Measurements from ENCODE around the gene S100P.

DNA sequence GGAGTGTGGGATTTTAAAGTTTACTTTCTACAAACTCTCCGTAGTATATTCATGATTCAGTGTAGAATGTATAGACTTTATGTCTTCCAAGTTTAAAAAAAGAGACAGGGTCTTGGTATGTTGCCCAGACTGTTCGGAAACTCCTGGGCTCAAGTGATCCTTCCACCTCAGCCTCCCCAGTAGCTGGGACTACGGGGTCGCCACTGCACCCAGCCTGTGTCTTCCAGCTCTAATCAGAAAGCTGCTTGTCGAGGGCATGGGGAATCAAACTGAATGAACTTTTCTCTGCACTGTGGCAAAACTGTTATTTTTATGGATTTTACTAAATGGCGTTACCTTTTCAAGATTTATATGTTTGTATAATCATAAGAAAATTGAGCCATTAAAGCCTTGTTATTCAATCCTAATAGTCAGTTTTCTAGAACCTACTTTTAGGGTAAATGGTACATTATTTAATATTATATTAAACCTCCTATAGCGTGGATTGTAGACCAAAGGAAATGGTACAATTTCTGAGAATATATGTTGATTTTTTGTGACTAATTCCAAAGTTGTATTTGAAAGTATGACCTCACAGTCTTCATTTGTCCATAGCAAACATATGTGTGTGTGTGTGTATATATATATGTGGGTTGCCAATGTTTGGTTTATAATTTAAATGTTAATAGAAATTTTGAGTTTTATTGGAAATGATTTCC lies 23.4 kb downstream of the S100P start:
- TF ChIP-seq, protein P1, sequence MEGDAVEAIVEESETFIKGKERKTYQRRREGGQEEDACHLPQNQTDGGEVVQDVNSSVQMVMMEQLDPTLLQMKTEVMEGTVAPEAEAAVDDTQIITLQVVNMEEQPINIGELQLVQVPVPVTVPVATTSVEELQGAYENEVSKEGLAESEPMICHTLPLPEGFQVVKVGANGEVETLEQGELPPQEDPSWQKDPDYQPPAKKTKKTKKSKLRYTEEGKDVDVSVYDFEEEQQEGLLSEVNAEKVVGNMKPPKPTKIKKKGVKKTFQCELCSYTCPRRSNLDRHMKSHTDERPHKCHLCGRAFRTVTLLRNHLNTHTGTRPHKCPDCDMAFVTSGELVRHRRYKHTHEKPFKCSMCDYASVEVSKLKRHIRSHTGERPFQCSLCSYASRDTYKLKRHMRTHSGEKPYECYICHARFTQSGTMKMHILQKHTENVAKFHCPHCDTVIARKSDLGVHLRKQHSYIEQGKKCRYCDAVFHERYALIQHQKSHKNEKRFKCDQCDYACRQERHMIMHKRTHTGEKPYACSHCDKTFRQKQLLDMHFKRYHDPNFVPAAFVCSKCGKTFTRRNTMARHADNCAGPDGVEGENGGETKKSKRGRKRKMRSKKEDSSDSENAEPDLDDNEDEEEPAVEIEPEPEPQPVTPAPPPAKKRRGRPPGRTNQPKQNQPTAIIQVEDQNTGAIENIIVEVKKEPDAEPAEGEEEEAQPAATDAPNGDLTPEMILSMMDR (IDR thresholded peaks at IDR 0.05): no peak
- no peak for TF ChIP-seq POLR2A (IDR thresholded peaks at IDR 0.05)
- TF ChIP-seq EP300 (IDR thresholded peaks at IDR 0.05; ENCODE audit: low read depth): no peak

Measured in transverse colon (tissue), 3 donors.